Stimulated activated naive CD4-positive, alpha-beta T cell treated with Interleukin-2 at 50 U/mL for 16 hours (primary cell): ENCODE data around the gene PTPN14.

Experiments used
- DNase-seq: peaks from one replicate; lab custom pipeline; 2025; lab: John Stamatoyannopoulos, UW

PTPN14 gene

GRCh38 chr1:214475331-214475730, 76.1 kb downstream of the PTPN14 start:
- no peak for DNase-seq

- no peak for DNase-seq
Measured at GRCh38 chr1:214474467-214474866, 76.9 kb downstream of the PTPN14 start.

GRCh38 chr1:214473862-214474261, 77.5 kb downstream of the PTPN14 start:
- DNase-seq, result no peak

DNA sequence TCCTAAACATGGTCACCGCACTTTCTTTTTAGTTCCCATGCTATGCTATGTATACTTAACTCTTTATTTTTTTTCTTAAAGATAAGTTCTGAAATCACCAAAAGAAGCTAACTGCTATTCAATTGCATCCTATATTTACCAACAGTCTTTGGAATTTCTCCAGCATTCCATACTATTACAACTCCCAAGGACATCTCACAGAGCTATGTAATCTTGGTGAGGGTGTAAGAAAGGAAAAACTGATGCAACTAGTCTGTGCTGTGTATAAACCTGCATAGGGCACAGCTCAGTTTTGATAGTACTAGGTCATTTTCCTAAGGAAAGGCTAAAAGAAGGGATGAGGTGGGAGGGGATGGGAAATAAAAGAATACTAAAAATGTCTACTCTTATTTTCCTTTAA, 78.0 kb downstream of the PTPN14 start:
- no peak for DNase-seq

- DNase-seq, result no peak
Measured at GRCh38 chr1:214472364-214472763, 79.0 kb downstream of the PTPN14 start.

DNA sequence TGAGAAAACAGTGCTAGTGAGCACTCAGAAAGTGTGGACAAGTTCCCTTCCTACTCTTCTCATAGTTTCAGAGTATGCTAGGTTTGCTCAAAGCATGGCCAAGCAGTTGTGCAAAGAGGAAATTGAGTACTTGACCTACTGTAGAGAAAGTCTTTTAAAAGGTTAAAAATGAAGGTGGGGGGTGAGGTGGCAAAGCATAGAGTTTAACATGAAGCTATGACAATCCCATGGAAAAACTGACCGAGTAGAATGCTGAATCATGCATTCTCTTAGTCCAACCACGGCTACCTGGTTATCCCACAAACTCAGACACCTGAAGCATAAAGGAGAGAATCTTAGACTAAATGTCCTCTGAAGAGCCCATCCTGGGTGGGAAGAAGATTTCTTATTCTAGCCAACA, 79.9 kb downstream of the PTPN14 start:
- no peak for DNase-seq

GRCh38 chr1:214470132-214470531, 81.3 kb downstream of the PTPN14 start:
- DNase-seq, result no peak

DNA sequence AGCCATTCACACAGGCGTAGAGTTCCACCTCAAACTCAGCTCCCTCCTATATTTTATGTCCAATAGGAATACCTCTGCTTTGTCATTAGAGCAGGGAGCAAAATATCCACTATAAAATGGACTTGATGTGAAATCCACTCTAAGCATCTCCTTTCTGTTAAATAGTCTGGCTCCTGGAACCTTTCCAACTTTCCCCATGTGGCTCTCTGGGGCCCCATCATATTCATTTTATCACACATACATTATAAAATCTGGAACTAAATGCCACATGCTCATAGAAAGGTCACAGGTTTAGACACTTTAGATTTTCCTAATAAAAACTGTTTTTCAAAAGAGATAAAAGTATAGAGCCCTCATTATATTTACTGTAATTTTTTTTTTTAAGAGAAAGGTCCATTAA, 82.1 kb downstream of the PTPN14 start:
- DNase-seq, result no peak

GRCh38 chr1:214467078-214467585, 84.3 kb downstream of the PTPN14 start:
- no peak for DNase-seq

DNA sequence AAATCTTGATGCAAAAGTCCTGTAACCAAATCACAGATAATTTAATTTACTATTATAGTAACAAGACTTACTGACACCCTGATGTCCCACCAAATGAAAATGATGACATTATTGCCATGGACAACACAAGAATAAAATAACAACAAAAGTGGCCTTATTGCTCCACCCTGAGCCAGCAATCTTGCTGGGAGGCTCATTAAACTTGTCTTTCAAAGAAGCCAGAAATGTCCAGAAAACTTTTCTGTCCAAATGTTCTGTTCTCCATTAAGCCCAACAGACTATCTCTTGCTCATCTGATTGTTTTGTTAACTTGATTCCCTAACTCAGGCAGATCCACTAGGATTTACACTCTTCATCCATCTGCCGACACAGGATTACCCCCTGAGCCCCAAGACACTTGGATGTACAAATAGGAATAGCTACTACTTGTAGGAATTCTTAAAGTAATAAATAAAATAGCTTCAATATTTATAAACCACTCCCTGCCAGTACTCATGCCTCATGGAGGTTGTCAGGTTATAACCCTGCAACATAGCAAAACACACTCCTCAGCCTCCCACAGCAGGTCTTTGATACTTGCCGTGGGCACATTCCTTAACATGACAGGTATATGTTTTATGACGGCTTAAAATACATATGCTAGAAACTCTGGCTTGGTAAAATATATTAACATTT, 84.9 kb downstream of the PTPN14 start:
- DNase-seq, result no peak

GRCh38 chr1:214464445-214465287, 86.7 kb downstream of the PTPN14 start:
- no peak for DNase-seq

DNA sequence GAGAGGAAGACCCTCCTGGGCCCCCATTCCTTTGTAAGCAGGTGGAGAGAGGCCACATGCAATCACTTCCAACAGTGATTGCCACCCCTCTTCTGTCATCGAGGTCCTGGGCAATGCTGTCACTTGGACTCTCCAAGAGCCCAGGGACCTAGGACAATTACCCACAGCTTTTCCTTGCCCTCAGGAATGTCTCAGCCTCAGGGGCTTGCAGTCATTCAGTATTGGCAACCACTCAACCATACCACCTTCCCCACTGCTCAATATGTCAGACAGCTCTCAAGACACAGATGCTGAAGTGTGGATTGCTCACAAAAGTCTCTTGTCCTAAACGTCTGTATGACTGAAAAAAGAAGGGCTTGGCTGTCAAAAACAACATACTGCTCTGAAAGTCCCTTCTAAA, 87.8 kb downstream of the PTPN14 start:
- DNase-seq, result no peak

- no peak for DNase-seq
Measured at GRCh38 chr1:214462882-214463281, 88.5 kb downstream of the PTPN14 start.

GRCh38 chr1:214461305-214461704, 90.1 kb downstream of the PTPN14 start:
- no peak for DNase-seq

GRCh38 chr1:214460304-214460916, 91.0 kb downstream of the PTPN14 start:
- no peak for DNase-seq

DNA sequence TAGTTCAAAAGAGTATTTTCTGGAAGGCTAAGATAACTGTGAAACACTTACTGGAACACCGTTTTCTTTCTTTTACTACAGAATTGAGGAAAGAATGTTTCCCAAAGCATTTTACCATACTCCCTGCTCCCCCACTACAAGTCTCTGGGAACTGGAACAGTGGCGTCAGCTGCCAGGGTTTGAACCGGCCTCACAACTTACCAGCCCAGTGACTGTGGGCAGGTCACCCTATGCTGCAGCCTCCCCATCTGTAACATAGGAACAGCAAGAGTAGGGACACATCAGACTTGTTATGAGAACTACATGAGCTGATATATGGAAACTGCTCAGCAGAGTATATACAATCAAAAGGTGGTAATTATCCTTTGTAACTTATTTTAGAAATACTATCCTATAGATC, 91.5 kb downstream of the PTPN14 start:
- DNase-seq, result no peak

DNA sequence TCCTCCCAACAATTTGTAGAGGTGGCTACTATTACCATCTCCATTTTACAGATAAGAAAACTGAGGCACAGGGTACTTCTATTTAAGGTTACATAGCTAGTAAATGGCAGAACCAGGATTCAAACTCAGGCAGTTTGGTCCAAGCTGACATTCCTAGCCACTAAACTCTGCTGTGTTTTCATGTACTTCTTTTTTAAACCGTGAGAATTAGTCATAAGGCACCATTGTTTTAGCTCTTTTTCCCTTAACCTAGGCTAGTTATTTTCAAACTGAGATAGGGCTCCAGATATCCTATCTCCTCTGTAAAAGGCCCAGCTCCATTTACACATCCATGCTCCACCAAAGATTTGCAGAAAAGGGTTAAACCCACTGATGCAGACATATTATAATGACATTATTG, 92.9 kb downstream of the PTPN14 start:
- no peak for DNase-seq

- DNase-seq, result no peak
Measured at GRCh38 chr1:214455971-214456867, 95.2 kb downstream of the PTPN14 start.

DNA sequence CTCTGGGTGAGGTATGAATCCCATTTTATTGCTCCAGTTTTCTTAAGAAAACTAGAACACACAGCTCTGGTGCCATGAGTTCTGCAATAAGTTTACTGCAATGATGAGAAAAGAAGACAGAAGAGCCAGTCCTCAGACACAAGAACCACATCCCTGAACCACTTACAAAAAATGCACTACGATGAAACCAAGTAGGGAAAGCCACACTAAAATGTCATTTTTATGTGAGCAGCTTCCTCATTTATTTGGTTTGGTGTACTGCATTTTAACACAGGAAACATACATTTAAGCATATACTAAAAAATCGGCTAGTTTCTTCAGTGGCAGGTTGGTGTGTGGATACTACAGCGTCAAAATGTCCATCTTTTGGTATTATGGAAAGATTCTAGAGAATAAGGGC, 95.9 kb downstream of the PTPN14 start:
- no peak for DNase-seq

GRCh38 chr1:214454569-214455396, 96.6 kb downstream of the PTPN14 start:
- DNase-seq, result no peak

- no peak for DNase-seq
Measured at GRCh38 chr1:214453109-214453722, 98.2 kb downstream of the PTPN14 start.
